HG02885 (cell line): ENCODE results near the gene PRKCH.
"Not testable (repeated sequence)": the region's sequence is repeated elsewhere in the genome, so short reads cannot be mapped to it uniquely, and the experiment has no call there.

Experiments
- ATAC-seq: cut with Tn5 transposase; IDR thresholded peaks from one replicate; pipeline ENCODE4 v1.9.1; 2021; ENCODE audit warnings: mild to moderate bottlenecking; ENCODE audit not compliant: unreplicated experiment, poor library complexity

The PRKCH gene

DNA sequence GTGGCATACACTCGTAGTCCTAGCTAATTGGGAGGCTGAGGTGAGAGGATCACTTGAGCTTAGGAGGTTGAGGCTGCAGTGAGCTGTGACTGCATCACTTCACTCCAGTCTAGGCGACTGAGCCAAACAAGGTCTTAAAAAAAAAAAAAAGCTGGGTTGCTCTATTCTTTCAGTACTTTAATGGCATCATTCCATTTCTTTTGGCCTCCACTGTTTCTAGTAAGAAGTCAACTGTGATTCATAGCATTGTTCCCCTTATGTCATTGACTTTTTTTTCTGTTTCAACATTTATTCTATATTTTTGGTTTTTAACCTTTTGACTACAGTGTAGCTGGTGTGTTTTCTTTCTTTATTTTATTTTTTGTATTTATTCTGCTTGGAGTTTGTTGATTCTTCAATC is 16.7 kb upstream of the PRKCH start:
- no peak for ATAC-seq

DNA sequence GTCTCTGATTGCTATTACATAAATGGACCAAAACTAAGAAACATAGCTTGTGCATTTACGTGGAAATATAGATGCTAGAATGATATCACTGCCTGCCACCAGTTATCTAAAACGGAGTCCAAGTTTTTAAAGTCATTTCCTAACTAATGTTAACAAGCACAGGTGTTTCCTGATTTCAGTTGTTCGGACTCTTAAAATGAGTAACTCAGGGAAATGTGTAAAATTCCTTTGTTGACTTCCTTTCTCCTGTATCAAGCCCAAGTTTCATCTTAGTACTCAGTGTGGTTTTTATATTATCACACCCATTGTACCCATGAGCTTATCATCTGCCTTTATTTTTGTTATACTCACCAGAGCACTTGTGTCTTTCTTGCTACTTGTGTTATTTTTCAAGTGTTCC is 13.2 kb upstream of the PRKCH start:
- no peak for ATAC-seq

DNA sequence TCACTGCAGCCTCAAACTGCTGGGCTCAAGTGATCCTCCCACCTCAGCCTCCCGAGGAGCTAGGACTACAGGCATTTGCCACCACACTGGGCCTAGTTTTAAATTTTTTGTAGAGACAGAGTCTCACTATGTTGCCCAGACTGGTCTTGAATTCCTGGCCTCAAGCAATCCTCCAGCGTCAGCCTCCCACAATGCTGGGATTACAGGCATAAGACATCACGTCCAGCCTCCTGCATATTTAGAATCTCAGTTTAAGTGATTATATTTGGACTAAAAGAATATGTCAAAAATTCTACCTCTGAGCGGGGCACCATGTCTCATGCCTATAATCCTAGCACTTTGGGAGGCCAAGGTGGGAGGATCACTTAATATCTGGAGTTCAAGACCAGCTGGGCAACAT is 12.7 kb upstream of the PRKCH start:
- not testable (repeated sequence) for ATAC-seq

DNA sequence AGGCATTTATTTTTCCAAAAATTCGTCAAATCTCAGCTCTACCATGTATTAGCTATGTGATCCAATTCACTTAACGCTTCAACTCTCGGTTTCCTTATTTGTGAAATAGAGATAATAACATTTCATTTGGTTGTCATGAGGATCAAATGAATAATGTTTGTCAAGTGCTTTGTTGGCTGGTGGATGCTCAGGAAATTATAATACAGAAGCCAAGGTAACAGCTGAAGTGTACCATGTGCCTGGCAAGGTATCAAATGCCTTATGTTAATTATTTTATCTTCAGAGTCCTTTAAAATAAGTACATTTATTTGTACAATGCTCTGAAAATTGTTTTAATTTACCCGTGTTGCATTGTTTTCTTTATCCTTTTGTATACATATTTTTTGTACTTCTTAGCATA is 6.1 kb upstream of the PRKCH start:
- ATAC-seq: no peak

- ATAC-seq: no peak
These were observed 2.3 kb upstream of the PRKCH start for GRCh38 chr14:61319086-61319485.

DNA sequence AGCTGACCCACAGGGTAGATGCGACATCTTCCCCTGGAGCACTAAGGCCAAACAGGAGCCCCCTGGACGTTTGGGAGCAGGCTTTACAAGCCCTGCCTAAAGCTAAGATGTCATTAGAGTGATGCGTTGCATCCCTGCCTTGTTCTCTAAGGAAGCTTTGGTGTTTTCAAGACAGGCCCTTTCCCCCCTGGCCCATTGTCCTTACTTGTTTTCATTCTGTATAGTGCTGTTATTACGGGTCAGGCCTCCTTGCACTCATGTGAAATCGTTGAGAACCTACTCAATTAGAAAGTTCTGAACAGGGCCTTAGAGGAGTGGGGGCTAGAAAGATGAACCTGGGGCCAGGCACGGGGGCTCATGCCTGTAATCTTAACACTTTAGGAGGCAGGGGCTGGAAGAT is 1.7 kb upstream of the PRKCH start:
- no peak for ATAC-seq

GRCh38 chr14:61320170-61320569 is 1.2 kb upstream of the PRKCH start:
- ATAC-seq: not testable (repeated sequence)

GRCh38 chr14:61320806-61321384 is 484 bp upstream of the PRKCH start:
- ATAC-seq: no peak

DNA sequence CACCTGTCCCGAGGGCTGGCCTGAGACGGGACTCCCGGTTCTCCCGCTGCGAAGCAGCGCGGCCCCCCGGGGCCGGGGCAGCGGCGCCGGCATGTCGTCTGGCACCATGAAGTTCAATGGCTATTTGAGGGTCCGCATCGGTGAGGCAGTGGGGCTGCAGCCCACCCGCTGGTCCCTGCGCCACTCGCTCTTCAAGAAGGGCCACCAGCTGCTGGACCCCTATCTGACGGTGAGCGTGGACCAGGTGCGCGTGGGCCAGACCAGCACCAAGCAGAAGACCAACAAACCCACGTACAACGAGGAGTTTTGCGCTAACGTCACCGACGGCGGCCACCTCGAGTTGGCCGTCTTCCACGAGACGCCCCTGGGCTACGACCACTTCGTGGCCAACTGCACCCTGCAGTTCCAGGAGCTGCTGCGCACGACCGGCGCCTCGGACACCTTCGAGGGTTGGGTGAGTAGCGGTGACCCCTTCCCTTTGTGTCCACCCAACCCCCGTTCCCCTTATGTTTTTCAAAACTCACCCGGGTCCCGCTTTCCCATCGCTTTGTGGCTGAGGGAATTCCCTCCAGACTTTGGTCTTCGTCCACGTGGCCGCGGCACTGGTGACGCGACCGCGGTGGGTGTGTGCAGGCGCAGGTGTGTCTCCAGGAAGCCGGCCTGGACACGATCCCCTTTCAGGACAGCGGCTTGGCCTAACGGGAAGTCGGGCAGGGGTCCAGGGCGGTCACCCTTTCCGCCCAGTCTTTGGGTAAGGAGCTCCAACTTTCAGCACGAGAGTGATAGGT is 826 bp downstream of the PRKCH start:
- ATAC-seq: peak; percentile 13

DNA sequence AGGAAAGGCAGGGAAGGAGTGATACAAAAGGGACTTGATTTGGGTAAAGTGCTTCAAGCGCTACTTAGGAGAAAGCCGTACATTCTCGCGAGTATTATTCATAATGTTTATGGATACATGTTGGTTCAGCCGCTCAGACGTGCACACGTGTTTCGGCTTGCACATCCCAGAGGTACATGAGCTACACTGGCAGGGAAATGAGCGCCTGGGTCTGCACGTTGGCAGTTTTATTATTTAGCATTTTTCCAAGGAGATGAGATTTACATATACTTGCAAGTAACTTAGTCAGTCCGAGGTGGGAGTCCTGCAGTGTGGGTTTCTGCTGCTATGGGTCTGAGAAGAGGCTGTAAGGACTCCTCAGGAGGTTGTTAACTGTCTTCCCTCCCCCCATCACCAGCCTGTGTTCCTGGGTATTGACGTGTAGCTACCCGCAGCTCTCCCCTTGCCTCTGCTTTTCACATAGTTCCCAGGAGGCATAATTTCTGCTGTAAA is 1.5 kb downstream of the PRKCH start:
- no peak for ATAC-seq

GRCh38 chr14:61323970-61324369 is 2.6 kb downstream of the PRKCH start:
- no peak for ATAC-seq

GRCh38 chr14:61325166-61325565 is 3.8 kb downstream of the PRKCH start:
- no peak for ATAC-seq

DNA sequence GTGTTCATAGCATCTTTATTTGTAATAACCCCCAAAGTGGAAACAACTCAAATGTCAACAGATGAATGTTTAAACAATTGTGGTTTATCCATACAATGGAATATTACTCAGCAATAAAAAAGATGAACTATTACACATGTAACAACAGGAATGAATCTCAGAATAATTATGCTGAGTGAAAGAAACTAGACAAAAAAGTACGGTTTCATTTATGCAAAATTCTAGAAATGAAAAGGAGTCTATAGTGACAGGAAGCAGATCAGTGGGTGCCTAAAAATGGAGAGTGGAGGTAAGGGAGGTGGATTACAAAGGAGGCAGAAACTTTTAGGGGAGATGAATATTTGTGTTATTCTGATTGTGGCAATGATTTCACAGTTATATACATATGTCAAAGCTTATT is 4.8 kb downstream of the PRKCH start:
- ATAC-seq: no peak

DNA sequence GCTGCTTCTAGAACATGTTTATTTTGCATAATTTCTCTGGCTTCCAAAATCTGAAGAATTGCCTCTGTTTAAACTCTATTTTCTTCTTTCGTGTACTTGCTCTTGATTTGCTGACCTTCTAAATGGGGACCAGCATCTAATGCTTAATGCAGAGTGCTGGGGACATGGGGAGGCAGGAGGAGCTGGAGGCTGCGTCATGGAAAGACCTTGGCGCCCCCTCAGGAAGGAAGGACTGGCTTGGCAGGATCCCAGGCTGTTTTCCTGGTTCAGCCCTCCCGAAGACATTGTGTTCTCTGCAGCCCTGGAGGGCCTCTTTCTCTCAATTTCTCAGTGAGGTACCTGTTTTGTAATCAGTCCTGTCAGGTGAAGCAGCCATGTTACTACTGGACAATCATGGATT is 5.5 kb downstream of the PRKCH start:
- ATAC-seq: no peak

- ATAC-seq: no peak
These were observed 7.4 kb downstream of the PRKCH start for GRCh38 chr14:61328626-61329262.

- peak; percentile 70 for ATAC-seq
These were observed 8.2 kb downstream of the PRKCH start for GRCh38 chr14:61329478-61330051.

GRCh38 chr14:61330511-61330910 is 9.1 kb downstream of the PRKCH start:
- peak; percentile 63 for ATAC-seq

DNA sequence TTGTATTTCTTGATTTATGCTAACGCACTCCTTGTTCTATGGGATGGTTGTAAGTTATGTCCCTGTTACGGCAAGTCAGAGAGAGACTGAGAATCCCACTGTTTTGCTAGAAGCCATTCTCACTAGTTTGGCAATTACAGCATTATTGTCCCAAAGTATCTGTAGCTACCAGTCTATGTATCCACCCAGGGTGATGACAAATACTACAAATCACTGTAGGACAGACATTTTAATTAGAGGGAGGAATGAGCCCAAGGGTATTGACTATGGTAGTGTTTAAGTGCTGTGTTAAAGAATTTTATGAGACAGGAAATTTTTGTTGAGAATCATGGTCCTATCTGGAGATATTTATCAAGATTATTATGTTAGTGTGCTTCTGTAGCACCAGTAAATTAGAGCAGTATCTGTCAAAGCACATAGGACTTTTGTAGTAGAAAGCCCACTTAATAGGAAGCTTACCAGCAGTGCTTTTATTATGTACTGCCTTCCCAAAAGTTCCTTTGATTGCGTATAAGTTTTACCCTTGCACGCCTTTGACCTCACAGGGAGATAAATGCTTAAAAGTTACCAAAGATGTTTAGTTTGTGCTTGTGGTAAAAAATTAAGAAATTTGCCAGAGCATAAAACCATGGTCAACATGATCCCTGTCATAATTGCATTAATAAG is 10.7 kb downstream of the PRKCH start:
- ATAC-seq: no peak

DNA sequence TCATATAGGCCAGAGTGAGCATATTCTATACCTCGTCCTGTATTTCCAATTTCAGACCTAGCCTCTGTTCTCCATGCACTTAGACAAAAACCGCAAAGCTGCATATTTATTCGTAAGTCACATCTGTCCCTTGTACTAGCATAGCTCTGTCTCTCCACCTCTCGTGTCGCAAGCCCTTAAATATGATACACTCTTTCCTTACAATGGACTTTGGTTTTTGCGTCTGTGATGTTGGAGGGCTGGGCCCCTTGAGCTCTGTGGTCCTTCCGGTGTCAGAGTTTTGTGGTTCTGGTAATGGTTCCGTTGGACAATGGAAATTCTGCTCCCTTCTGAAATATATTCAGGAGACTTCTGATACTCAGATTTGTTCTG is 11.3 kb downstream of the PRKCH start:
- no peak for ATAC-seq

GRCh38 chr14:61333087-61333486 is 11.7 kb downstream of the PRKCH start:
- no peak for ATAC-seq
